OCI-LY3 (cell line): ENCODE data around the gene FXR2.

ENCODE experiments used
- EZH2phosphoT487 ChIP-seq: fragments of 200-600 bp; shearing (Covaris generic); IDR thresholded peaks from 2 replicates; pipeline ENCODE4 v1.6.1; 2018; ENCODE audit warnings: antibody characterized with exemption, mixed run types, low read depth
- TF ChIP-seq, protein P1 (sequence below): fragments of 200-600, 300-600 bp; sonication (generic); IDR thresholded peaks from 2 replicates; pipeline ENCODE4 v1.5.1; 2014; ENCODE audit warnings: antibody characterized with exemption, low read length, low read depth

DNA sequence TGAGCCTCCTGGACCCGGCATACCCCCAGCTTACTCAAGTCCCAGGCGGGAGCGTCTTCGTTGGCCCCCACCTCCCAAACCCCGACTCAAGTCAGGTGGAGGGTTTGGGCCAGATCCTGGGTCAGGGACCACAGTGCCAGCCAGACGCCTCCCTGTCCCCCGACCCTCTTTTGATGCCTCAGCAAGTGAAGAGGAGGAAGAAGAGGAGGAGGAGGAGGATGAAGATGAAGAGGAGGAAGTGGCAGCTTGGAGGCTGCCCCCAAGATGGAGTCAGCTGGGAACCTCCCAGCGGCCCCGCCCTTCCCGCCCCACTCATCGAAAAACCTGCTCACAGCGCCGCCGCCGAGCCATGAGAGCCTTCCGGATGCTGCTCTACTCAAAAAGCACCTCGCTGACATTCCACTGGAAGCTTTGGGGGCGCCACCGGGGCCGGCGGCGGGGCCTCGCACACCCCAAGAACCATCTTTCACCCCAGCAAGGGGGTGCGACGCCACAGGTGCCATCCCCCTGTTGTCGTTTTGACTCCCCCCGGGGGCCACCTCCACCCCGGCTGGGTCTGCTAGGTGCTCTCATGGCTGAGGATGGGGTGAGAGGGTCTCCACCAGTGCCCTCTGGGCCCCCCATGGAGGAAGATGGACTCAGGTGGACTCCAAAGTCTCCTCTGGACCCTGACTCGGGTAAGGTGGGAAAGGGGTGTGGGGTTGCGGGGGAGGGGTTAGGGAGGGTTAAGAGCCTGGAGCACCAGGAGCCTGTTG is 51.4 kb downstream of the FXR2 start:
- TF ChIP-seq, protein P1, sequence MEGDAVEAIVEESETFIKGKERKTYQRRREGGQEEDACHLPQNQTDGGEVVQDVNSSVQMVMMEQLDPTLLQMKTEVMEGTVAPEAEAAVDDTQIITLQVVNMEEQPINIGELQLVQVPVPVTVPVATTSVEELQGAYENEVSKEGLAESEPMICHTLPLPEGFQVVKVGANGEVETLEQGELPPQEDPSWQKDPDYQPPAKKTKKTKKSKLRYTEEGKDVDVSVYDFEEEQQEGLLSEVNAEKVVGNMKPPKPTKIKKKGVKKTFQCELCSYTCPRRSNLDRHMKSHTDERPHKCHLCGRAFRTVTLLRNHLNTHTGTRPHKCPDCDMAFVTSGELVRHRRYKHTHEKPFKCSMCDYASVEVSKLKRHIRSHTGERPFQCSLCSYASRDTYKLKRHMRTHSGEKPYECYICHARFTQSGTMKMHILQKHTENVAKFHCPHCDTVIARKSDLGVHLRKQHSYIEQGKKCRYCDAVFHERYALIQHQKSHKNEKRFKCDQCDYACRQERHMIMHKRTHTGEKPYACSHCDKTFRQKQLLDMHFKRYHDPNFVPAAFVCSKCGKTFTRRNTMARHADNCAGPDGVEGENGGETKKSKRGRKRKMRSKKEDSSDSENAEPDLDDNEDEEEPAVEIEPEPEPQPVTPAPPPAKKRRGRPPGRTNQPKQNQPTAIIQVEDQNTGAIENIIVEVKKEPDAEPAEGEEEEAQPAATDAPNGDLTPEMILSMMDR: no peak
- no peak for TF ChIP-seq EZH2phosphoT487
